Measurements from ENCODE around the gene CDH24. TPM values are rescaled to one million over a fixed set of nuclear protein-coding genes. Genes with fewer than 3 reads are reported as not detected.
"Not testable (repeated sequence)": the region's sequence is repeated elsewhere in the genome, so short reads cannot be mapped to it uniquely, and the experiment has no call there.

The CDH24 gene
- total and polyA plus RNA-seq, 2 of the 4 experiments (the other 2 are of a cell fraction) = 3.9 to 24.4 TPM

- H3K14ac ChIP-seq (replicated peaks; ENCODE audit: low read depth, low read length) = no peak overlapping the region
- no peak overlapping the region for H3K56ac ChIP-seq (ENCODE audit: extremely low read depth, insufficient read depth, low read length)
- CTCF ChIA-PET = no interaction called here
- no peak overlapping the region for H3K4ac ChIP-seq (ENCODE audit: low read depth, low read length)
- no peaks in the 10 kb centered on the region for H3K9me3 ChIP-seq (ENCODE audit: control insufficient read depth, insufficient read depth, low read length)
- H3K27ac ChIP-seq (ENCODE audit: insufficient read depth, low read length) = no peak overlapping the region
- no peak overlapping the region for H2AK5ac ChIP-seq (ENCODE audit: low read depth, low read length)
- TF ChIP-seq BHLHE40 (IDR thresholded peaks at IDR 0.05; ENCODE audit: low read depth, low read length) (no peak), POLR2A (IDR thresholded peaks at IDR 0.05; ENCODE audit: low read depth, low read length) (no peak), MXI1 (IDR thresholded peaks at IDR 0.05; ENCODE audit: borderline replicate concordance, low read depth, low read length) (no peak)
- H4K20me1 ChIP-seq (ENCODE audit: insufficient read depth, low read length) = no peaks in the 10 kb centered on the region
- ATAC-seq (ENCODE audit: low read depth) = no peak
- no peak overlapping the region for H2BK5ac ChIP-seq (ENCODE audit: low read depth, low read length, poor library complexity, severe bottlenecking)
- H4K5ac ChIP-seq (ENCODE audit: low read depth, low read length) = no peak overlapping the region
- intact Hi-C loops (cut with micrococcal nuclease) (no loop called here), dilution Hi-C loops (cut with HindIII; ENCODE audit: low sequenced_read_pairs, unreplicated experiment) (no loop called here), in situ Hi-C loops (cut with MboI; ENCODE audit: low sequenced_read_pairs) (no loop called here)
- H2AK9ac ChIP-seq (replicated peaks; ENCODE audit: low read depth, low read length, poor library complexity) = no peak overlapping the region
- 80% methylated on average over 1 of the region's 4 CpGs; no CpG with 5 or more reads in 1 of the 2 experiments for WGBS, 2 experiments (ENCODE audit: extremely low coverage in 2 of 2, insufficient read length in 1 of 2)
- no peaks in the 10 kb centered on the region for H3K9me1 ChIP-seq (ENCODE audit: insufficient read depth, low read length)
- no TSS peak for BruUV-seq (replicated peaks)
- H3K9ac ChIP-seq (ENCODE audit: low read depth, low read length) = no peak overlapping the region
- no peak overlapping the region for H4K91ac ChIP-seq (ENCODE audit: insufficient read depth, low read depth, low read length)
- no peak overlapping the region for H2BK120ac ChIP-seq (ENCODE audit: low read depth, low read length)
- no peak overlapping the region for H2BK20ac ChIP-seq (ENCODE audit: low read depth, low read length)
- no peaks in the 10 kb centered on the region for H3K79me1 ChIP-seq (ENCODE audit: low read depth in 1 of 2, low read length in 2 of 2)
- no peaks in the 10 kb centered on the region for H3K27me3 ChIP-seq (ENCODE audit: control insufficient read depth, insufficient read depth, low read length)
- no peak overlapping the region for H3K4me3 ChIP-seq (ENCODE audit: insufficient read depth, low read depth, low read length)
- no peak overlapping the region for H3K18ac ChIP-seq (ENCODE audit: low read depth, low read length)
- POLR2A ChIA-PET (ENCODE audit: unreplicated experiment) = no interaction called here
- H2AFZ ChIP-seq (replicated peaks; ENCODE audit: low read length, poor library complexity) = no peak overlapping the region
- H4K8ac ChIP-seq (ENCODE audit: low read depth in 2 of 2, low read length in 2 of 2) = no peak overlapping the region
- no peak overlapping the region for H2BK15ac ChIP-seq (ENCODE audit: low read depth, low read length)
- no peak overlapping the region for H3K4me2 ChIP-seq (ENCODE audit: low read depth, low read length)
- no peak overlapping the region for H3K23ac ChIP-seq (ENCODE audit: low read depth, low read length)
- H3K36me3 ChIP-seq (ENCODE audit: control insufficient read depth, insufficient read depth, low read length) = no peaks in the 10 kb centered on the region
- H3K4me1 ChIP-seq (ENCODE audit: control insufficient read depth, insufficient read depth, low read length) = no peaks in the 10 kb centered on the region
- no peak for DNase-seq
Observed at GRCh38 chr14:23015618-23016017, 41.7 kb downstream of the CDH24 start.

- not testable (repeated sequence) for BruUV-seq (replicated peaks)
Observed at GRCh38 chr14:23013749-23014054, 43.6 kb downstream of the CDH24 start.

More at GRCh38 chr14:23013749-23014054, 43.6 kb downstream of the CDH24 start:
- H3K4me1 ChIP-seq (ENCODE audit: control insufficient read depth, insufficient read depth, low read length); H3K9me1 ChIP-seq (ENCODE audit: insufficient read depth, low read length); H2BK15ac ChIP-seq (ENCODE audit: low read depth, low read length); H3K79me1 ChIP-seq (ENCODE audit: low read depth in 1 of 2, low read length in 2 of 2); H3K14ac ChIP-seq (replicated peaks; ENCODE audit: low read depth, low read length); dilution Hi-C loops (cut with HindIII; ENCODE audit: low sequenced_read_pairs, unreplicated experiment); H3K23ac ChIP-seq (ENCODE audit: low read depth, low read length); H2AK5ac ChIP-seq (ENCODE audit: low read depth, low read length); H4K8ac ChIP-seq (ENCODE audit: low read depth in 2 of 2, low read length in 2 of 2); H3K4me2 ChIP-seq (ENCODE audit: low read depth, low read length); H3K9me3 ChIP-seq (ENCODE audit: control insufficient read depth, insufficient read depth, low read length); H2BK120ac ChIP-seq (ENCODE audit: low read depth, low read length); H2BK5ac ChIP-seq (ENCODE audit: low read depth, low read length, poor library complexity, severe bottlenecking); H3K27ac ChIP-seq (ENCODE audit: insufficient read depth, low read length); H3K4ac ChIP-seq (ENCODE audit: low read depth, low read length); H2BK20ac ChIP-seq (ENCODE audit: low read depth, low read length); intact Hi-C loops (cut with micrococcal nuclease); H2AFZ ChIP-seq (replicated peaks; ENCODE audit: low read length, poor library complexity); H4K20me1 ChIP-seq (ENCODE audit: insufficient read depth, low read length); CTCF ChIA-PET; H4K5ac ChIP-seq (ENCODE audit: low read depth, low read length); H3K4me3 ChIP-seq (ENCODE audit: insufficient read depth, low read depth, low read length); POLR2A ChIA-PET (ENCODE audit: unreplicated experiment); H3K56ac ChIP-seq (ENCODE audit: extremely low read depth, insufficient read depth, low read length); H3K9ac ChIP-seq (ENCODE audit: low read depth, low read length); H3K27me3 ChIP-seq (ENCODE audit: control insufficient read depth, insufficient read depth, low read length); H3K18ac ChIP-seq (ENCODE audit: low read depth, low read length); H3K36me3 ChIP-seq (ENCODE audit: control insufficient read depth, insufficient read depth, low read length); DNase-seq; in situ Hi-C loops (cut with MboI; ENCODE audit: low sequenced_read_pairs); ATAC-seq (ENCODE audit: low read depth); H4K91ac ChIP-seq (ENCODE audit: insufficient read depth, low read depth, low read length); H2AK9ac ChIP-seq (replicated peaks; ENCODE audit: low read depth, low read length, poor library complexity): not testable (repeated sequence)
- no CpG with 5 or more reads among the region's 5 CpGs for WGBS, 2 experiments (ENCODE audit: extremely low coverage in 2 of 2, insufficient read length in 1 of 2)

Measured in IMR-90 (cell line).